Loucy (cell line): Measurements from ENCODE around the gene NAV2.

Source experiments
- CTCF ChIP-seq: fragments of 200-600 bp; sonication (generic); conservative IDR thresholded peaks from 2 replicates; pipeline ENCODE4 v1.5.1; 2014; ENCODE audit warnings: mild to moderate bottlenecking, antibody characterized with exemption, low read length
- EZH2phosphoT487 ChIP-seq: fragments of 200-600 bp; IDR thresholded peaks from 2 replicates; pipeline ENCODE4 v1.6.1; 2018; ENCODE audit warnings: antibody characterized with exemption, mild to moderate bottlenecking, moderate library complexity, borderline replicate concordance

GRCh38 chr11:19683862-19684491 is 28.7 kb upstream of the NAV2 start:
- no peak for TF ChIP-seq EZH2phosphoT487
- no peak for TF ChIP-seq CTCF
